HepG2 (cell line): ENCODE measurements around the gene MSS51. TPM values are rescaled to one million over a fixed set of nuclear protein-coding genes. Genes with fewer than 3 reads are reported as not detected.

Experiments used
- AGO2 ChIP-seq: fragments of 200-400 bp; formaldehyde crosslinking; optimal IDR thresholded peaks from 2 replicates; pipeline ENCODE3; 2017; ENCODE audit warnings: mild to moderate bottlenecking, low read depth, low read length, moderate library complexity
- AKAP8 ChIP-seq: sonication (generic); formaldehyde crosslinking; IDR thresholded peaks from 2 replicates; pipeline ENCODE4 v1.5.1; 2020; ENCODE audit warnings: mild to moderate bottlenecking, missing genetic modification reagents
- ERF ChIP-seq: IDR thresholded peaks from 2 replicates; pipeline ENCODE4 v1.6.1; 2018; ENCODE audit warnings: missing biosample characterization, missing genetic modification reagents
- ETV6 ChIP-seq: sonication (generic); formaldehyde crosslinking; conservative IDR thresholded peaks from 2 replicates; pipeline ENCODE4 v1.4.0; 2020; ENCODE audit warnings: missing genetic modification reagents
- FOXP4 ChIP-seq: sonication (generic); formaldehyde crosslinking; IDR thresholded peaks from 2 replicates; pipeline ENCODE4 v1.4.0; 2020; ENCODE audit warnings: missing genetic modification reagents
- GPN1 ChIP-seq: sonication (generic); formaldehyde crosslinking; IDR thresholded peaks from 2 replicates; pipeline ENCODE4 v1.5.1; 2020; ENCODE audit warnings: missing genetic modification reagents, borderline replicate concordance
- LCORL ChIP-seq, 2 experiments: fragments of 450-650 bp in 1 of 2; sonication (generic) in 1 of 2; formaldehyde crosslinking in 1 of 2; IDR thresholded peaks; 2 replicates each; pipeline versions ENCODE4 v1.5.0 to v1.6.1; 2017 to 2020; ENCODE audit warnings: antibody characterized with exemption in 1 of 2, missing genetic modification reagents in 1 of 2
- RCOR2 ChIP-seq: IDR thresholded peaks from 2 replicates; pipeline ENCODE4 v1.6.1; 2016; ENCODE audit warnings: missing biosample characterization, missing genetic modification reagents
- SNAPC2 ChIP-seq: sonication (generic); formaldehyde crosslinking; IDR thresholded peaks from 2 replicates; pipeline ENCODE4 v1.8.1; 2022; ENCODE audit warnings: mild to moderate bottlenecking, missing genetic modification reagents
- TFDP2 ChIP-seq: sonication (generic); formaldehyde crosslinking; IDR thresholded peaks from 2 replicates; pipeline ENCODE4 v1.4.0; 2020; ENCODE audit warnings: missing genetic modification reagents
- TMF1 ChIP-seq: sonication (generic); formaldehyde crosslinking; IDR thresholded peaks from 2 replicates; pipeline ENCODE4 v1.8.1; 2022; ENCODE audit warnings: low read depth, missing genetic modification reagents
- TOE1 ChIP-seq: sonication (generic); formaldehyde crosslinking; IDR thresholded peaks from 2 replicates; pipeline ENCODE4 v1.4.0; 2020; ENCODE audit warnings: mild to moderate bottlenecking, missing genetic modification reagents
- ZBTB21 ChIP-seq: sonication (generic); formaldehyde crosslinking; IDR thresholded peaks from 2 replicates; pipeline ENCODE4 v1.4.0; 2020; ENCODE audit warnings: missing genetic modification reagents
- ZBTB8A ChIP-seq: sonication (generic); formaldehyde crosslinking; IDR thresholded peaks from 2 replicates; pipeline ENCODE4 v1.4.0; 2020; ENCODE audit warnings: mild to moderate bottlenecking, low read depth, missing genetic modification reagents, borderline replicate concordance
- ZHX1 ChIP-seq: sonication (generic); formaldehyde crosslinking; IDR thresholded peaks from 2 replicates; pipeline ENCODE4 v1.8.1; 2022; ENCODE audit warnings: low read depth, mild to moderate bottlenecking, missing genetic modification reagents
- ZNF362 ChIP-seq: sonication (generic); formaldehyde crosslinking; IDR thresholded peaks from 2 replicates; pipeline ENCODE4 v1.4.0; 2020; ENCODE audit warnings: missing genetic modification reagents, mild to moderate bottlenecking, borderline replicate concordance
- ZNF382 ChIP-seq: sonication (generic); formaldehyde crosslinking; IDR thresholded peaks from 2 replicates; pipeline ENCODE4 v1.5.0; 2020; ENCODE audit warnings: missing genetic modification reagents, mild to moderate bottlenecking, borderline replicate concordance
- ZNF569 ChIP-seq: sonication (generic); formaldehyde crosslinking; IDR thresholded peaks from 2 replicates; pipeline ENCODE4 v1.5.0; 2020; ENCODE audit warnings: mild to moderate bottlenecking, missing genetic modification reagents, moderate library complexity, borderline replicate concordance
- ZNF576 ChIP-seq: sonication (generic); formaldehyde crosslinking; IDR thresholded peaks from 2 replicates; pipeline ENCODE4 v1.4.0; 2020; ENCODE audit warnings: mild to moderate bottlenecking, missing genetic modification reagents
- ZNF615 ChIP-seq: sonication (generic); formaldehyde crosslinking; IDR thresholded peaks from 2 replicates; pipeline ENCODE4 v1.5.0; 2020; ENCODE audit warnings: mild to moderate bottlenecking, missing genetic modification reagents, borderline replicate concordance
- ZNF720 ChIP-seq: sonication (generic); formaldehyde crosslinking; IDR thresholded peaks from 2 replicates; pipeline ENCODE4 v1.4.0; 2020; ENCODE audit warnings: missing genetic modification reagents
- ZNF792 ChIP-seq: IDR thresholded peaks from 2 replicates; pipeline ENCODE4 v1.6.1; 2016
- ZNF839 ChIP-seq: sonication (generic); formaldehyde crosslinking; IDR thresholded peaks from 2 replicates; pipeline ENCODE4 v1.4.0; 2020; ENCODE audit warnings: missing genetic modification reagents, mild to moderate bottlenecking, borderline replicate concordance
- polyA plus RNA-seq, 8 experiments: library from polyadenylated mRNA; depleted of rRNA in 3 of 8; stranded (reverse) in 7 of 8; unstranded in 1 of 8; fragments of >200 nt; fragmentation: Illumina TruSeq in 4 of 8; extraction: Trizol in 4 of 8; gene quantifications; 2 replicates each; pipeline versions ENCODE4 v1.2.1 to v1.2.3, GENCODE V29; 2011 to 2016; ENCODE audit warnings: low read depth in 4 of 8, missing spikeins in 1 of 8, mixed read lengths in 1 of 8; ENCODE audit not compliant: insufficient read depth in 1 of 8
- total RNA-seq, 5 experiments: library from RNA; depleted of rRNA; stranded (reverse); fragments of >200 nt; fragmentation: Illumina TruSeq; extraction: Trizol; gene quantifications; 2 replicates each; pipeline ENCODE4 v1.2.3, GENCODE V29; 2016; ENCODE audit warnings: low read depth in 1 of 5

The MSS51 gene
- total and polyA plus RNA-seq, 2 of the 13 experiments (the other 11 are each of a cell fraction or from before 2014, with no cell fraction given), result 0.91 to 2.4 TPM

- no peak for TF ChIP-seq AKAP8 (CRISPR knock-in tag)
- peak; percentile 88 for TF ChIP-seq AGO2
- TF ChIP-seq ZNF362 (CRISPR knock-in tag), result no peak
- no peak for TF ChIP-seq RCOR2
- TF ChIP-seq ZNF576 (CRISPR knock-in tag), result no peak
- peak; percentile 66; the same call in 1 of the 2 replicates for TF ChIP-seq ZNF569
- no peak for TF ChIP-seq LCORL (IDR thresholded peaks at IDR 0.05)
- peak; percentile 88 for TF ChIP-seq LCORL (CRISPR knock-in tag; IDR thresholded peaks at IDR 0.05)
- TF ChIP-seq ZNF720 (CRISPR knock-in tag), result no peak
- TF ChIP-seq ZNF792 (CRISPR knock-in tag), result peak; percentile 41; the same call in 1 of the 2 replicates
- TF ChIP-seq TFDP2, result peak; percentile 51; the same call in 1 of the 2 replicates
- peak; percentile 52; the same call in 1 of the 2 replicates for TF ChIP-seq ZBTB21 (CRISPR knock-in tag)
- peak; percentile 88; the same call in 1 of the 2 replicates for TF ChIP-seq ZNF839 (CRISPR knock-in tag)
- no peak for TF ChIP-seq ZNF382
- TF ChIP-seq SNAPC2, result peak; percentile 68
- peak; percentile 63; the same call in 1 of the 2 replicates for TF ChIP-seq TMF1 (CRISPR knock-in tag)
- TF ChIP-seq FOXP4, result no peak
- TF ChIP-seq ETV6 (CRISPR knock-in tag), result peak; percentile 62
- no peak for TF ChIP-seq GPN1 (CRISPR knock-in tag)
- TF ChIP-seq ZHX1 (CRISPR knock-in tag), result no peak
- TF ChIP-seq ZBTB8A (CRISPR knock-in tag), result peak; percentile 72; the same call in 1 of the 2 replicates
- TF ChIP-seq TOE1, result no peak; the same call in 1 of the 2 replicates
- TF ChIP-seq ERF (CRISPR knock-in tag), result peak; percentile 89
- no peak for TF ChIP-seq ZNF615 (CRISPR knock-in tag)
These were observed 19.7 kb downstream of the MSS51 start, which contains the start of gene ANXA7 (continued) for GRCh38 chr10:73413528-73414229.
